Measurements from ENCODE around the gene DTD1.
A peak's percentile ranks its signal among the peaks of the same experiment; 100 is the strongest.

Gene DTD1, protein sequence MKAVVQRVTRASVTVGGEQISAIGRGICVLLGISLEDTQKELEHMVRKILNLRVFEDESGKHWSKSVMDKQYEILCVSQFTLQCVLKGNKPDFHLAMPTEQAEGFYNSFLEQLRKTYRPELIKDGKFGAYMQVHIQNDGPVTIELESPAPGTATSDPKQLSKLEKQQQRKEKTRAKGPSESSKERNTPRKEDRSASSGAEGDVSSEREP

DNA sequence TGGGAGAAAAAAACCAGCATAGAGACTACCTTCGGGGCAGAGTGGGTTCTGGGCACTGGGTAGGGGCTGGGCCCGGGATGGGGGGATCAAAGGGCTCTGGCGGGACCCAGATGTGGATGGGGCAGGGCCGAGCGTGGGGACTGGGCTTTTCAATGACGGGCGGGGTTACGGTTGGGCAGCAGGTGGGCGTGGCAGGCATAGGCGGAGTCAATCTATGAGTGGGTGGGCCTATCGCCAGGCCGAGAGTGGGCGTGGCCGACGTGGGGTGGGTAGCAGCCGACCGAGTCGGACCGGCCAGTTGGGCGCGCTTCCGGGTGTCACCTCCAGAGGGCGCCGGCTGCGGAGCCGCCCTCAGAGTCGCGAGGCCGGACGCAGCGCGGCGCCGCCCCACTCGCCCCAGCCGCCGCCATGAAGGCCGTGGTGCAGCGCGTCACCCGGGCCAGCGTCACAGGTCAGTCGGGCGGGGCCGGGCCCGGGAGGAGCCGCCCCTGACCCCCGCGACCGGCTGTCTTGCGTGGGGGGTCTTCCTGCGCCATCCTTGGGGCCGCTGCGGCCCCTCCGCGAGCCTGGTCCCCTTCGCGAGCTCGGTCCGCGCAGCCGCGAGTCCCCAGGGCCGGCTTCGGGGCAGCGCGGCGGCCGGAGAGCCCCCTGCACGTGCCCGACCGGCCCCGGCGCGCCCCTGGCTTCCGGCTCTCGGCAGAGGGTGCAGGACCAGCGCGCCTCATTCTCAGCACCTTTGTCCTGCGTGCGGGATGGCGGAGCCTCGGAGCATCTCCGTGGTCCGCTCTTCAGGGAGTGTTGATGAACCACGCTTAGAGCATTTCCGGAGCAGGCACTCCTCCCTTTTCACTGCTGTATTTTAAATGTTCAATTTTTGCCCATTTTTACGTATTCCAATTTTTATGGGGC, at the start of gene DTD1:
Gene DTD1 (plus strand): TSS at position 390 of the 909 bp plus-strand sequence. CDS start 19 bp downstream, at position 409.
- DNase-seq, result peak; percentile 90

DNA sequence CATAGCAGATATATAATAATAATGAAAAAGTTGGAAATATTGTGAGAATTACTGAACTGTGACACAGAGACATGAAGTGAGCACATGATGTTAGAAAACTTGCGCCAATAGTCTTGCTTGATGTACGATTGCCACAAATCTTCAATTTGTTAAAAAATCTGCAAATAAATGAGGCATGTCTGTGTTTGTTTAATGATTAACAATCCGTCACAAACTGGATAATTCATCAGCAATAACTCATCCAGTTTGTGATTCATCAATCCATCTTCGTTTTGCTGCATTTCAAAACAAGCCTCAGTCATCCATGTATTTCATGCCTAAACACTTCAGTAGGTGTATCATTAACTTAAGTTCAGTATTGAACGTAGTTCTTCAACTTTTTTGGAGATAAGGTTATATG, 46.1 kb upstream of the DTD1 start:
- DNase-seq, result no peak

- DNase-seq, result no peak
Observed at GRCh38 chr20:18543216-18543615, 44.6 kb upstream of the DTD1 start.

DNA sequence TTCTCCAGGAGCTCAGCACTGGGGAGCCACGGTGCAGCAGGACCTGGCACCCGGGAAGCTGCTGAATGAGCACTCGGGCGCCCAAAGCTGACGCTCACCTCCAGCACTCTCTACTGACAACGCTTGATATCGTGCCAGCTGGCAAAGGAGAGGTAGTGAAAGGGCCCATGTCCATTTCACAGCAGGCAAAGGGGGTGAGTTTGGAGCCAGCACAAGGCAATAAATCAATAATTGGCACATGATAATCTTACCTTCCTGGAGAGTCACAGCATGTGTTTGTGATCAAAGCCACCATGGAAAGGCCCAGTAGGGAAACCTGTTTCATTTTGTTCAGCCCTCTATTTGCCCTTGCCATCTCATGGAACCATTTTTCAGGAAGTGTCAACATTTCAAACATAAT, 43.9 kb upstream of the DTD1 start:
- no peak for DNase-seq

- DNase-seq, result no peak
Observed at GRCh38 chr20:18545566-18545965, 42.3 kb upstream of the DTD1 start.

GRCh38 chr20:18548465-18548864, 39.4 kb upstream of the DTD1 start:
- DNase-seq, result no peak

- DNase-seq, result no peak
Observed at GRCh38 chr20:18553746-18554145, 34.1 kb upstream of the DTD1 start.

DNA sequence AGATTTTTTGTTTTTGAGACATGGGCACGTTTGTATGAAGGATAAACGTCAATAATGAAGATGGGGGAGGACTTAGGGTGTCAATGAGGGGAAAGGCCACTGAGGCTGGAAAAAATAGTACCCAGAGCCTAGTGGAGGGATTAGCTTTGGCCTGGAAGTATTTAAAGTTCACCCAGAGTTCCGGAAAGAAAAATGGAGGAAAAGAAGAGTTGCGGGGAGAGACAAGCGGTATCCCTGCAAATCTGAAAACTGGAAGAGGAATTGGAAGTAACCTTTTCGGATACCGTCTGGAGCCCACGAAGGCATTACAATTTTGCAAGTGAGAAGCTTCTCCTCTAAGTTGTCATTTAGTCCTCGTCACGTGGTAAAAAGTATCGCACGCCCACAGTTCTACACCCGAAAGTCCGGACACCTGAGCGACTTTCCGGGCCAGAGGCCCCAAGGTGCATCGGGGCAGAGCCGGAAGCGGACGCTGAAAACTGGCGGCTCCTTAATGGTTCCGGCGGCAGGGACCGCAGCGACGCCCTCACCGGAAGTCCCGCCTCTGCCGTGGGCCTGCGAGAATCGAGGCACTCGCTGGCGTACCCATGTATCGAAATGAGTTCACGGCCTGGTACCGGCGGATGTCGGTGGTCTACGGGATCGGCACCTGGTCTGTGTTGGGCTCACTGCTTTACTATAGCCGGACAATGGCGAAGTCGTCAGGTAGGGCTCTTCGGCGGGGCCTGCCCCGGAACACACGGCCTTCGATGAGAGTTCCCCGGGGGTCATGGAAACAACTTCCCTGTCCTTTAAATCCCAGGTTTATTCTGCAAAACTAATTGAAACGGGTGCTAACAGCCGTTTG, 20.7 kb upstream of the DTD1 start, which contains the start of gene SMIM26:
Gene SMIM26 (plus strand): TSS at position 541 of the 847 bp plus-strand sequence. CDS start 47 bp downstream, at position 588.
- DNase-seq, result peak; percentile 95

DNA sequence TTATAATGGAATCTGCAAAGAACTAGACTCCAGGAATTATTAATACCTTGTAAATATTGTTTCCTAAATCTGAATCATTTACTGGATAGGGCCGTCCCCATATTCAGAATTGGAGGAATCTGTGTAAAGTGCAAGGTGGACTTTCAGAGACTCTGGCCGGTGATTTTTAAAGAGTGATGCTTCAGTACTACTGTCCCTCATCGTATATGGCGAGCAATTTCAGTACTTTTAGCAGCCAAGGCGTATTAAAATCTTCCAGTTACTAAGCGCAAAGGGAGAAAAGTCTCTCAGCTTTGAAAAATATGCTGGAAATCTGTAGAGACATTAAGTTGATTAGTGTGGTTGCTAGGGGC, 20.1 kb upstream of the DTD1 start:
- DNase-seq, result no peak

- DNase-seq, result no peak
Observed at GRCh38 chr20:18571009-18571408, 16.8 kb upstream of the DTD1 start.

DNA sequence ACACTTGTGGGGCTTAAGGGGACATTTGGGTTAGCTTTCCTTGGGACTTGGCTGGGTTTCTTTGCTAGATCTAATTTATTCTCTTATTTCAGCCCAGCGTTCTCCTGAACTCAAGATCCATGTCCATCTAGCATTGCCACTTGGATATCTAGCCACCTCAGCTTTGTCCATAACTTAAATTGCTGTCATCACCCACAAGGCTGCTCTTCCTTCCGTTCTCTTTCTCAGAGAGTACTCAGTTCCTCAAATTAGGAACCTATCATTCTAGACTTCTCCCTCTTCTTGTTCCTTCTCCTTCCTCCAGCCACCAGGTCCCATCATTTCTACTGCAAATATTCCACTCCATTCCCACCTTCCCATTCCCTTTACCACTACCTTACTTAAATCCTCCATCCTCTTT, 16.3 kb upstream of the DTD1 start:
- no peak for DNase-seq

DNA sequence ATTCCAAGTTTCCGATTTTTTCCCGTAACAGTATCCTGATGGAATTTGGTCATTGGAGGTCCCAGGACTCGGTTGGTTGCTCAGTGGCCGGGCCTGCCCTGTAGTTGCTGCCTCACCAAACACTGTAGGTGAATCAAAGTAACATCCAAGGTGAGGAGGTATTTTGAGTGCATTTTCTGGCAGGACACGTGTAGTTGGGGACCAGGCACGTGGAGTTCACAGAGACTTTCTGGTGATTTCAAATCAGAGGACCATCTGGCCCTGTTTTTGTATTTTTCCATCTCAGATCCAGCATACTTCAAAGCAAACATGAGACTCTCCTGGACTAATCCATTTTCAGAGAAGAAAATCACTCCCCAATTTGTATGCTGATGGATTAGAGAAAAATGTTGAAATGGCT, 9.9 kb upstream of the DTD1 start:
- no peak for DNase-seq

DNA sequence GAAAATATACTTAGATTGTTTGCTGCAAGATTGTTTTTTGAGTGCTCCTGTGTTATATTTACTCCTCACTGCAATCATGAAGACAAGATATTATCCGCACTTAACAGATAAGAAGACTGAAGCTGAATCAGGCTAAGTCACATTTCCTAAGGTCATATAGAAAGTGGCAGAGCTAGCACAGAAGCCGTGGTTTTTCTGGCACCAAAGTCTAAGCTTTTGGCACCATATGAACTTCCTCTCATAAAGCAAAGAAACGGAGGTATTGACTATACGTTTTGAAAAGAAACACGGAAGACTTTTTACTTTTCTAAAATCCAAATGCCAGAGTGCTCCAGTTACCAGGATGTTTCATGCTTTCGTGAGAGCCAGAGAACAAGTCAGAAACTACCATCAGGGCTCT, 9.3 kb upstream of the DTD1 start:
- DNase-seq, result no peak

- DNase-seq, result no peak
Observed at GRCh38 chr20:18580012-18580411, 7.8 kb upstream of the DTD1 start.

GRCh38 chr20:18585134-18585533, 2.7 kb upstream of the DTD1 start:
- no peak for DNase-seq

- DNase-seq, result no peak
Observed at GRCh38 chr20:18588574-18588933, 700 bp downstream of the DTD1 start.

- DNase-seq, result no peak
Observed at GRCh38 chr20:18589941-18590674, 2.3 kb downstream of the DTD1 start.

- DNase-seq, result no peak
Observed at GRCh38 chr20:18596270-18596669, 8.4 kb downstream of the DTD1 start.

GRCh38 chr20:18609741-18610140, 21.9 kb downstream of the DTD1 start:
- no peak for DNase-seq

DNA sequence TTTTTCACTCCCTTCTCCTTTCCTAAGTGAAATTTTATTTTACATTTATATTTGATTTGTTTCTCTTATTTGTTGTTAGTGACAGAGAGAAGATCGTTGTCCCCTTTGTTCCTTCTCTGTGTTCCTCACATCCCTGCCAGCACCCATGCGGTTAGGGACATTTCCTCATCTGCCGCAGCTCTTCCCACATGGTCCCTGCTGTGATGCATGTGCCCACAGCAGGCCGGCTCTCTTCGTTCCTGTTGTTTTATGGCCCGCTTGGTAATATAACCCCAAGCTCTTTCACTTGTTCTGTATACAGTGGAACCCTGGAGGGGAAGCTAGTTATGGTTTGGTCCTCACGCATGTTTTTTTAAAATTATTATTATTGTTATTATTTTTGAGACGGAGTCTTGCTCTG, 23.6 kb downstream of the DTD1 start:
- DNase-seq, result no peak

DNA sequence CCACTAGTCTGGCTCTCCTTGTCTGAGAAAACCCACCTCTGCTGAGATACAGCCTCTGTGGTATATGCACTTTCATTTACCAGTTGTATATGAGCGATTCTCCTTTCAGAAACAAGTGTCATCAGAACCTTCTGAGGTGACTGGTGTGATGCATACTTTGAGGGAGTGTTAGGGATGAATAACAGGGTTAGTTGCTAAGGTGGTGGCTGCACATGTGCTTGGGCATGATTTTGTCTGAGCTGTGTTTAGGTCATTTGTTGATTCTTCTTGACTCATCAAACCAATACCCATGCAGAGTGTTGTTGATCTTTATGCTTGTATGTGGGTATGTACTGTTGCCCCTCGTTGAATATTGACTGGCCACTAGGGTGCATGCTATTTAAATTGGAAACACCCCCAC, 25.7 kb downstream of the DTD1 start:
- DNase-seq, result no peak

GRCh38 chr20:18614244-18614643, 26.4 kb downstream of the DTD1 start:
- DNase-seq, result no peak

Measured in CD4-positive, alpha-beta T cell treated with Interleukin-12 subunit alpha and Interleukin-12 subunit beta, for 1 hour (primary cell).